Retinal pigment epithelial cell (primary cell): ENCODE data around the gene ZDHHC9.

Source experiments
- DNase-seq: peaks from one replicate; pipeline ENCODE4 v3.0.0-alpha.2; 2010; ENCODE audit warnings: low read depth
- H3K4me3 ChIP-seq: 2 replicates; pipeline ENCODE4 v1.5.1; 2011; ENCODE audit warnings: mild to moderate bottlenecking, low read length, control low read depth, moderate library complexity
- TF ChIP-seq, protein P1 (sequence below): conservative IDR thresholded peaks from 2 replicates; pipeline ENCODE4 v1.5.1; 2011; ENCODE audit warnings: low read depth, low read length, control low read depth, inconsistent platforms

The ZDHHC9 gene

DNA sequence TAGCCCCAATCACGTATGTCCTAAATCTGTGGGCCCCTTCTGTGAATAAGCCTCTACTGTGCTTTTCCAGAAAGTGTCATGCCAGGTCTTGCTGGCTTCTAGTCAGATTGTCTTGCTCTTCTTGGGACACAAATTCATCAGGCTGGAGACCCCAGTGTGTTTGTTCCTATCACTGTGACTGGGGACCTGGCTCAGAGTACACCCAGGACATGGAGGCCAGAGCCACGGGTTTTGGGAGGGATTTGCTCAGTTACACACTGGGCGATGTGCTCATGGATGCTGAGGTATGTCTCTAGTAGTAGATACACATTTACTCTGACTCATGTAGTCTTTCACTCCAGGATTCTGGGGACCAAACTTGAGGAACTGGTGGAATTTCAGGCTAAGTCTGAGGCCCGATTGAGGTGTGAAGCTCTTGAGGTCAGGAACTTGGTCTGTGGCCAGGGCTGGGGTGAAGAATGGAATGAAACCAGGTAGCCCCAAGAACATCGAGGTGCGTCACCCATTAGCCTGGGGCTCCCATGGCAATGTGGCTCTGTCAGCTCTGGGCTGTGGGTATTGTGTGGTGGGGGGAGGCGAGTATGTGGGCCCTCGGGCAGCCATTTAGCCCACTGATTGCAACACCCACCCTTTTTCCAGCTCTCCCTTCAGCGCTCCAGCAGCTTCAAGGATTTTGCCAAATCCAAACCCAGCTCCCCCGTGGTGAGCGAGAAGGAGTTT, 56.2 kb downstream of the ZDHHC9 start:
- TF ChIP-seq, protein P1, sequence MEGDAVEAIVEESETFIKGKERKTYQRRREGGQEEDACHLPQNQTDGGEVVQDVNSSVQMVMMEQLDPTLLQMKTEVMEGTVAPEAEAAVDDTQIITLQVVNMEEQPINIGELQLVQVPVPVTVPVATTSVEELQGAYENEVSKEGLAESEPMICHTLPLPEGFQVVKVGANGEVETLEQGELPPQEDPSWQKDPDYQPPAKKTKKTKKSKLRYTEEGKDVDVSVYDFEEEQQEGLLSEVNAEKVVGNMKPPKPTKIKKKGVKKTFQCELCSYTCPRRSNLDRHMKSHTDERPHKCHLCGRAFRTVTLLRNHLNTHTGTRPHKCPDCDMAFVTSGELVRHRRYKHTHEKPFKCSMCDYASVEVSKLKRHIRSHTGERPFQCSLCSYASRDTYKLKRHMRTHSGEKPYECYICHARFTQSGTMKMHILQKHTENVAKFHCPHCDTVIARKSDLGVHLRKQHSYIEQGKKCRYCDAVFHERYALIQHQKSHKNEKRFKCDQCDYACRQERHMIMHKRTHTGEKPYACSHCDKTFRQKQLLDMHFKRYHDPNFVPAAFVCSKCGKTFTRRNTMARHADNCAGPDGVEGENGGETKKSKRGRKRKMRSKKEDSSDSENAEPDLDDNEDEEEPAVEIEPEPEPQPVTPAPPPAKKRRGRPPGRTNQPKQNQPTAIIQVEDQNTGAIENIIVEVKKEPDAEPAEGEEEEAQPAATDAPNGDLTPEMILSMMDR = no peak
- no peak overlapping the region for H3K4me3 ChIP-seq
- DNase-seq = no peak

DNA sequence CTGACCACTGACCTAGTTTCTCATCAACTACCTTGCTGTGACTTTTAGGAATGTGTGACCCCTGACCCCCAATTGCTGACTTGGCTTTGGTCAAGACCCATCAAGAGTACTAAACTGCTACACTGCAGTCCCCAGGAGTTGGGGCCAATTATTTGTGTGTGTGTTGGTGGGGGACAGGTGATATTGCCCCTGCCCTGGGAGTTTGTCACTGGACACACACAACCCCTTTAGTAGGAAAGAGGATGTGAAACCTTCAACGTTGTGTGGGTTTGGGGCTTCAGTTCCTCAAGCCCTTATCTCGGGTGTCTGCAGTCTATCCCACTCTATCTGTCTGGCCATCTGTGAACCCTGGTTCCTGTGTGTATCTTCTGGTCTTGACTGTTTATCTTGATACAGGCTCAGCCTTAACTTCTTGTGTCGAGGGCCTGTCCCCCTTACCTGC, 57.5 kb downstream of the ZDHHC9 start:
- TF ChIP-seq, protein P1 = no peak
- no peak overlapping the region for H3K4me3 ChIP-seq
- DNase-seq = no peak

- TF ChIP-seq, protein P1 = no peak
- H3K4me3 ChIP-seq = no peak overlapping the region
- DNase-seq = no peak
Observed at GRCh38 chrX:129785160-129785947, 58.3 kb downstream of the ZDHHC9 start.

GRCh38 chrX:129784371-129784770, 59.3 kb downstream of the ZDHHC9 start:
- no peak overlapping the region for H3K4me3 ChIP-seq
- TF ChIP-seq, protein P1 = no peak
- DNase-seq = no peak

- TF ChIP-seq, protein P1 = no peak
- H3K4me3 ChIP-seq = no peak overlapping the region
- no peak for DNase-seq
Observed at GRCh38 chrX:129783291-129783713, 60.4 kb downstream of the ZDHHC9 start.

- DNase-seq = no peak
- TF ChIP-seq, protein P1 = no peak
- H3K4me3 ChIP-seq = no peak overlapping the region
Observed at GRCh38 chrX:129782706-129783105, 61.0 kb downstream of the ZDHHC9 start.
